Measurements from ENCODE around the gene C5.

- TF ChIP-seq JUNB (IDR thresholded peaks at IDR 0.05; ENCODE audit: unreplicated experiment) (no peak), POLR2AphosphoS5 (IDR thresholded peaks at IDR 0.05; ENCODE audit: low read depth) (no peak), EZH2phosphoT487 (IDR thresholded peaks at IDR 0.05; ENCODE audit: unreplicated experiment) (no peak), ZNF331 (CRISPR knock-in tag; IDR thresholded peaks at IDR 0.05; ENCODE audit: low read depth) (no peak), STAT1 (IDR thresholded peaks at IDR 0.05; ENCODE audit: unreplicated experiment) (no peak)
- TF ChIP-seq, protein P1, sequence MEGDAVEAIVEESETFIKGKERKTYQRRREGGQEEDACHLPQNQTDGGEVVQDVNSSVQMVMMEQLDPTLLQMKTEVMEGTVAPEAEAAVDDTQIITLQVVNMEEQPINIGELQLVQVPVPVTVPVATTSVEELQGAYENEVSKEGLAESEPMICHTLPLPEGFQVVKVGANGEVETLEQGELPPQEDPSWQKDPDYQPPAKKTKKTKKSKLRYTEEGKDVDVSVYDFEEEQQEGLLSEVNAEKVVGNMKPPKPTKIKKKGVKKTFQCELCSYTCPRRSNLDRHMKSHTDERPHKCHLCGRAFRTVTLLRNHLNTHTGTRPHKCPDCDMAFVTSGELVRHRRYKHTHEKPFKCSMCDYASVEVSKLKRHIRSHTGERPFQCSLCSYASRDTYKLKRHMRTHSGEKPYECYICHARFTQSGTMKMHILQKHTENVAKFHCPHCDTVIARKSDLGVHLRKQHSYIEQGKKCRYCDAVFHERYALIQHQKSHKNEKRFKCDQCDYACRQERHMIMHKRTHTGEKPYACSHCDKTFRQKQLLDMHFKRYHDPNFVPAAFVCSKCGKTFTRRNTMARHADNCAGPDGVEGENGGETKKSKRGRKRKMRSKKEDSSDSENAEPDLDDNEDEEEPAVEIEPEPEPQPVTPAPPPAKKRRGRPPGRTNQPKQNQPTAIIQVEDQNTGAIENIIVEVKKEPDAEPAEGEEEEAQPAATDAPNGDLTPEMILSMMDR (conservative IDR thresholded peaks at IDR 0.05; ENCODE audit: low read depth in 2 of 2): no peak
- TF ChIP-seq, protein P2, sequence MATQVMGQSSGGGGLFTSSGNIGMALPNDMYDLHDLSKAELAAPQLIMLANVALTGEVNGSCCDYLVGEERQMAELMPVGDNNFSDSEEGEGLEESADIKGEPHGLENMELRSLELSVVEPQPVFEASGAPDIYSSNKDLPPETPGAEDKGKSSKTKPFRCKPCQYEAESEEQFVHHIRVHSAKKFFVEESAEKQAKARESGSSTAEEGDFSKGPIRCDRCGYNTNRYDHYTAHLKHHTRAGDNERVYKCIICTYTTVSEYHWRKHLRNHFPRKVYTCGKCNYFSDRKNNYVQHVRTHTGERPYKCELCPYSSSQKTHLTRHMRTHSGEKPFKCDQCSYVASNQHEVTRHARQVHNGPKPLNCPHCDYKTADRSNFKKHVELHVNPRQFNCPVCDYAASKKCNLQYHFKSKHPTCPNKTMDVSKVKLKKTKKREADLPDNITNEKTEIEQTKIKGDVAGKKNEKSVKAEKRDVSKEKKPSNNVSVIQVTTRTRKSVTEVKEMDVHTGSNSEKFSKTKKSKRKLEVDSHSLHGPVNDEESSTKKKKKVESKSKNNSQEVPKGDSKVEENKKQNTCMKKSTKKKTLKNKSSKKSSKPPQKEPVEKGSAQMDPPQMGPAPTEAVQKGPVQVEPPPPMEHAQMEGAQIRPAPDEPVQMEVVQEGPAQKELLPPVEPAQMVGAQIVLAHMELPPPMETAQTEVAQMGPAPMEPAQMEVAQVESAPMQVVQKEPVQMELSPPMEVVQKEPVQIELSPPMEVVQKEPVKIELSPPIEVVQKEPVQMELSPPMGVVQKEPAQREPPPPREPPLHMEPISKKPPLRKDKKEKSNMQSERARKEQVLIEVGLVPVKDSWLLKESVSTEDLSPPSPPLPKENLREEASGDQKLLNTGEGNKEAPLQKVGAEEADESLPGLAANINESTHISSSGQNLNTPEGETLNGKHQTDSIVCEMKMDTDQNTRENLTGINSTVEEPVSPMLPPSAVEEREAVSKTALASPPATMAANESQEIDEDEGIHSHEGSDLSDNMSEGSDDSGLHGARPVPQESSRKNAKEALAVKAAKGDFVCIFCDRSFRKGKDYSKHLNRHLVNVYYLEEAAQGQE (IDR thresholded peaks at IDR 0.05; ENCODE audit: unreplicated experiment): no peak
These were observed 129.3 kb downstream of the C5 start for GRCh38 chr9:120920806-120921178.

Data from GM23338 (cell line).